Neural progenitor cell (in vitro differentiated cells): ENCODE data around the gene CADM1. TPM values are rescaled to one million over a fixed set of nuclear protein-coding genes. Genes with fewer than 3 reads are reported as not detected.

Experiments
- DNase-seq: peaks from one replicate; pipeline ENCODE4 v3.0.0-alpha.2; 2016; ENCODE audit warnings: low spot score
- H2AFZ ChIP-seq: fragments of 200-600 bp; sonication (generic); replicated peaks from 2 replicates; pipeline ENCODE4 v1.6.1; 2016; ENCODE audit warnings: antibody characterized with exemption
- H3F3A ChIP-seq: fragments of 200-600 bp; sonication (generic); 2 replicates; pipeline ENCODE4 v1.6.1; 2016; ENCODE audit warnings: antibody characterized with exemption, low read depth
- H3K27ac ChIP-seq: fragments of 200-600 bp; sonication (generic); 2 replicates; pipeline ENCODE4 v1.5.1; 2016; ENCODE audit warnings: mild to moderate bottlenecking
- H3K27me3 ChIP-seq: fragments of 200-600 bp; sonication (generic); 2 replicates; pipeline ENCODE4 v1.6.1; 2016; ENCODE audit warnings: mild to moderate bottlenecking, moderate library complexity
- H3K36me3 ChIP-seq: fragments of 200-600 bp; sonication (generic); 2 replicates; pipeline ENCODE4 v1.5.1; 2016
- H3K4me1 ChIP-seq: fragments of 200-600 bp; sonication (generic); 2 replicates; pipeline ENCODE4 v1.6.1; 2016; ENCODE audit warnings: mixed run types
- H3K4me2 ChIP-seq: fragments of 200-600 bp; sonication (generic); 2 replicates; pipeline ENCODE4 v1.6.1; 2016
- H3K4me3 ChIP-seq: fragments of 200-600 bp; sonication (generic); 2 replicates; pipeline ENCODE4 v1.5.1; 2016
- H3K79me2 ChIP-seq: fragments of 200-600 bp; sonication (generic); 2 replicates; pipeline ENCODE4 v1.6.1; 2016; ENCODE audit warnings: low read depth
- H3K9ac ChIP-seq: fragments of 200-600 bp; sonication (generic); 2 replicates; pipeline ENCODE4 v1.6.1; 2016
- H3K9me3 ChIP-seq: fragments of 200-600 bp; sonication (generic); 2 replicates; pipeline ENCODE4 v1.5.1; 2016; ENCODE audit warnings: low read depth
- H4K20me1 ChIP-seq: fragments of 200-600 bp; sonication (generic); 2 replicates; pipeline ENCODE4 v1.6.1; 2016; ENCODE audit warnings: low read depth
- H3K27ac Mint-ChIP-seq: 3 replicates; pipeline ENCODE4 v1.8.0; 2021; ENCODE audit warnings: mixed read lengths
- H3K27me3 Mint-ChIP-seq: 2 replicates; pipeline ENCODE4 v1.8.0; 2022; ENCODE audit warnings: low read depth, mild to moderate bottlenecking, inconsistent platforms, moderate library complexity, mixed read lengths; ENCODE audit not compliant: insufficient read depth
- H3K36me3 Mint-ChIP-seq: 3 replicates; pipeline ENCODE4 v1.8.0; 2021; ENCODE audit warnings: mixed read lengths
- H3K4me1 Mint-ChIP-seq: 3 replicates; pipeline ENCODE4 v1.8.0; 2021; ENCODE audit warnings: mixed read lengths
- H3K4me3 Mint-ChIP-seq: 3 replicates; pipeline ENCODE4 v1.8.0; 2021; ENCODE audit warnings: mild to moderate bottlenecking, moderate library complexity, mixed read lengths
- H3K9me3 Mint-ChIP-seq: 3 replicates; pipeline ENCODE4 v1.8.0; 2020; ENCODE audit warnings: mixed read lengths
- EZH2 ChIP-seq: fragments of 200-600 bp; sonication (generic); IDR thresholded peaks from 2 replicates; pipeline ENCODE4 v1.6.1; 2017; ENCODE audit warnings: antibody characterized with exemption, mild to moderate bottlenecking, moderate library complexity
- EZH2phosphoT487 ChIP-seq: fragments of 200-600 bp; sonication (generic); IDR thresholded peaks from 2 replicates; pipeline ENCODE4 v1.6.1; 2017; ENCODE audit warnings: antibody characterized with exemption
- total RNA-seq: library from RNA; depleted of rRNA; stranded (reverse); fragments of >200 nt; gene quantifications from 2 replicates; pipeline ENCODE4 v1.2.3, GENCODE V29; 2015; ENCODE audit warnings: low replicate concordance
- TF ChIP-seq, protein P1 (sequence below): fragments of 200-600 bp; sonication (generic); IDR thresholded peaks from 2 replicates; pipeline ENCODE4 v1.5.1; 2017; ENCODE audit warnings: antibody characterized with exemption, mild to moderate bottlenecking

CADM1 gene
- total RNA-seq, 1 donor from 2014 or later = 123 TPM

GRCh38 chr11:115207916-115208315, 296.3 kb downstream of the CADM1 start:
- peaks cover 25% of the 10 kb centered on the region for H3K4me1 Mint-ChIP-seq
- TF ChIP-seq EZH2 = no peak
- TF ChIP-seq, protein P1, sequence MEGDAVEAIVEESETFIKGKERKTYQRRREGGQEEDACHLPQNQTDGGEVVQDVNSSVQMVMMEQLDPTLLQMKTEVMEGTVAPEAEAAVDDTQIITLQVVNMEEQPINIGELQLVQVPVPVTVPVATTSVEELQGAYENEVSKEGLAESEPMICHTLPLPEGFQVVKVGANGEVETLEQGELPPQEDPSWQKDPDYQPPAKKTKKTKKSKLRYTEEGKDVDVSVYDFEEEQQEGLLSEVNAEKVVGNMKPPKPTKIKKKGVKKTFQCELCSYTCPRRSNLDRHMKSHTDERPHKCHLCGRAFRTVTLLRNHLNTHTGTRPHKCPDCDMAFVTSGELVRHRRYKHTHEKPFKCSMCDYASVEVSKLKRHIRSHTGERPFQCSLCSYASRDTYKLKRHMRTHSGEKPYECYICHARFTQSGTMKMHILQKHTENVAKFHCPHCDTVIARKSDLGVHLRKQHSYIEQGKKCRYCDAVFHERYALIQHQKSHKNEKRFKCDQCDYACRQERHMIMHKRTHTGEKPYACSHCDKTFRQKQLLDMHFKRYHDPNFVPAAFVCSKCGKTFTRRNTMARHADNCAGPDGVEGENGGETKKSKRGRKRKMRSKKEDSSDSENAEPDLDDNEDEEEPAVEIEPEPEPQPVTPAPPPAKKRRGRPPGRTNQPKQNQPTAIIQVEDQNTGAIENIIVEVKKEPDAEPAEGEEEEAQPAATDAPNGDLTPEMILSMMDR = no peak
- TF ChIP-seq EZH2phosphoT487 = no peak
- Histone ChIP-seq H3K79me2 (no peaks in the 10 kb centered on the region), H3K9me3 (no peaks in the 10 kb centered on the region), H3K27me3 (no peaks in the 10 kb centered on the region), H3K9ac (no peak overlapping the region), H3K36me3 (no peaks in the 10 kb centered on the region), H4K20me1 (no peaks in the 10 kb centered on the region), H2AFZ (no peak overlapping the region), H3K4me2 (no peak overlapping the region), H3K27ac (no peak overlapping the region), H3K4me3 (no peak overlapping the region), H3K4me1 (peaks cover 16% of the 10 kb centered on the region), H3F3A (no peaks in the 10 kb centered on the region)
- no peaks in the 10 kb centered on the region for H3K27me3 Mint-ChIP-seq
- H3K27ac Mint-ChIP-seq = no peak overlapping the region
- H3K4me3 Mint-ChIP-seq = no peak overlapping the region
- no peak for DNase-seq
- no peaks in the 10 kb centered on the region for H3K9me3 Mint-ChIP-seq
- H3K36me3 Mint-ChIP-seq = peaks cover 11% of the 10 kb centered on the region

- peak overlapping the region; percentile 57 for H3K4me2 ChIP-seq
- no peaks in the 10 kb centered on the region for H3K9me3 ChIP-seq
- Mint-ChIP-seq H3K9me3 (no peaks in the 10 kb centered on the region), H3K27ac (no peak overlapping the region), H3K4me3 (no peak overlapping the region), H3K36me3 (peaks cover 11% of the 10 kb centered on the region), H3K27me3 (no peaks in the 10 kb centered on the region), H3K4me1 (peaks cover 31% of the 10 kb centered on the region)
- H4K20me1 ChIP-seq = no peaks in the 10 kb centered on the region
- TF ChIP-seq, protein P1 = no peak
- TF ChIP-seq EZH2phosphoT487 (no peak), EZH2 (no peak)
- no peaks in the 10 kb centered on the region for H3F3A ChIP-seq
- H2AFZ ChIP-seq = no peak overlapping the region
- H3K79me2 ChIP-seq = no peaks in the 10 kb centered on the region
- no peak overlapping the region for H3K27ac ChIP-seq
- H3K9ac ChIP-seq = no peak overlapping the region
- H3K27me3 ChIP-seq = no peaks in the 10 kb centered on the region
- peaks cover 21% of the 10 kb centered on the region for H3K4me1 ChIP-seq
- DNase-seq = peak; percentile 50
- H3K36me3 ChIP-seq = no peaks in the 10 kb centered on the region
- no peak overlapping the region for H3K4me3 ChIP-seq
Measured at GRCh38 chr11:115207166-115207591, 297.0 kb downstream of the CADM1 start.

GRCh38 chr11:115206365-115207022, 297.7 kb downstream of the CADM1 start:
- peaks cover 35% of the 10 kb centered on the region for H3K4me1 Mint-ChIP-seq
- no peak overlapping the region for H3K27ac Mint-ChIP-seq
- no peak overlapping the region for H3K4me3 Mint-ChIP-seq
- Histone ChIP-seq H3K9me3 (no peaks in the 10 kb centered on the region), H3K4me2 (no peak overlapping the region), H3K4me3 (no peak overlapping the region), H4K20me1 (no peaks in the 10 kb centered on the region), H3K9ac (no peak overlapping the region), H2AFZ (no peak overlapping the region), H3K79me2 (no peaks in the 10 kb centered on the region), H3K36me3 (no peaks in the 10 kb centered on the region), H3K4me1 (peaks cover 21% of the 10 kb centered on the region), H3F3A (no peaks in the 10 kb centered on the region), H3K27ac (no peak overlapping the region), H3K27me3 (no peaks in the 10 kb centered on the region)
- no peak for DNase-seq
- no peaks in the 10 kb centered on the region for H3K9me3 Mint-ChIP-seq
- no peaks in the 10 kb centered on the region for H3K27me3 Mint-ChIP-seq
- TF ChIP-seq, protein P1 = no peak
- no peak for TF ChIP-seq EZH2phosphoT487
- TF ChIP-seq EZH2 = no peak
- peaks cover 7% of the 10 kb centered on the region for H3K36me3 Mint-ChIP-seq
